ENCODE data around the gene TEX264.

- TF ChIP-seq, protein P1, sequence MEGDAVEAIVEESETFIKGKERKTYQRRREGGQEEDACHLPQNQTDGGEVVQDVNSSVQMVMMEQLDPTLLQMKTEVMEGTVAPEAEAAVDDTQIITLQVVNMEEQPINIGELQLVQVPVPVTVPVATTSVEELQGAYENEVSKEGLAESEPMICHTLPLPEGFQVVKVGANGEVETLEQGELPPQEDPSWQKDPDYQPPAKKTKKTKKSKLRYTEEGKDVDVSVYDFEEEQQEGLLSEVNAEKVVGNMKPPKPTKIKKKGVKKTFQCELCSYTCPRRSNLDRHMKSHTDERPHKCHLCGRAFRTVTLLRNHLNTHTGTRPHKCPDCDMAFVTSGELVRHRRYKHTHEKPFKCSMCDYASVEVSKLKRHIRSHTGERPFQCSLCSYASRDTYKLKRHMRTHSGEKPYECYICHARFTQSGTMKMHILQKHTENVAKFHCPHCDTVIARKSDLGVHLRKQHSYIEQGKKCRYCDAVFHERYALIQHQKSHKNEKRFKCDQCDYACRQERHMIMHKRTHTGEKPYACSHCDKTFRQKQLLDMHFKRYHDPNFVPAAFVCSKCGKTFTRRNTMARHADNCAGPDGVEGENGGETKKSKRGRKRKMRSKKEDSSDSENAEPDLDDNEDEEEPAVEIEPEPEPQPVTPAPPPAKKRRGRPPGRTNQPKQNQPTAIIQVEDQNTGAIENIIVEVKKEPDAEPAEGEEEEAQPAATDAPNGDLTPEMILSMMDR (IDR thresholded peaks at IDR 0.05), result no peak
- TF ChIP-seq POLR2A (IDR thresholded peaks at IDR 0.05), result no peak
Measured at GRCh38 chr3:51706788-51707731, 36.0 kb downstream of the TEX264 start, which contains the start of gene GRM2.
